RWPE2 (cell line): ENCODE measurements around the gene MCCD1.

Experiments
- ATAC-seq: fragments of 200-7000 bp; cut with Tn5 transposase; 3 replicates; pipeline ENCODE4 v1.9.1; 2021; ENCODE audit warnings: low read depth
- DNase-seq: peaks from one replicate; pipeline ENCODE4 v3.0.0-alpha.2; 2020; ENCODE audit warnings: low spot score
- H3K27ac ChIP-seq: fragments of 450-650 bp; 2 replicates; pipeline ENCODE4 v1.5.1; 2017; ENCODE audit warnings: mild to moderate bottlenecking; ENCODE audit not compliant: poor library complexity, severe bottlenecking
- H3K27me3 ChIP-seq: fragments of 250-450 bp; sonication (Bioruptor Pico); 2 replicates; pipeline ENCODE4 v1.5.1; 2021; ENCODE audit warnings: mild to moderate bottlenecking, moderate library complexity; ENCODE audit not compliant: insufficient read depth, poor library complexity, severe bottlenecking
- H3K36me3 ChIP-seq: fragments of 250-450 bp; sonication (Bioruptor Pico); 2 replicates; pipeline ENCODE4 v1.5.1; 2020; ENCODE audit warnings: low read depth, mild to moderate bottlenecking, moderate library complexity
- H3K4me1 ChIP-seq: fragments of 250-450 bp; sonication (Bioruptor Pico); 2 replicates; pipeline ENCODE4 v1.5.1; 2021; ENCODE audit warnings: mild to moderate bottlenecking, moderate library complexity; ENCODE audit not compliant: insufficient read depth, poor library complexity, severe bottlenecking
- H3K4me3 ChIP-seq: fragments of 250-450 bp; sonication (Bioruptor Pico); 2 replicates; pipeline ENCODE4 v1.5.1; 2021; ENCODE audit warnings: mild to moderate bottlenecking, moderate library complexity; ENCODE audit not compliant: severe bottlenecking
- H3K9me3 ChIP-seq: fragments of 250-450 bp; sonication (Bioruptor Pico); 2 replicates; pipeline ENCODE4 v1.5.1; 2021; ENCODE audit warnings: mild to moderate bottlenecking, moderate library complexity; ENCODE audit not compliant: severe bottlenecking
- TF ChIP-seq, protein P1 (sequence below): fragments of 450-650 bp; IDR thresholded peaks from one replicate; pipeline ENCODE4 v1.5.1; 2017; ENCODE audit warnings: mild to moderate bottlenecking, moderate library complexity; ENCODE audit not compliant: poor library complexity, severe bottlenecking

The MCCD1 gene

DNA sequence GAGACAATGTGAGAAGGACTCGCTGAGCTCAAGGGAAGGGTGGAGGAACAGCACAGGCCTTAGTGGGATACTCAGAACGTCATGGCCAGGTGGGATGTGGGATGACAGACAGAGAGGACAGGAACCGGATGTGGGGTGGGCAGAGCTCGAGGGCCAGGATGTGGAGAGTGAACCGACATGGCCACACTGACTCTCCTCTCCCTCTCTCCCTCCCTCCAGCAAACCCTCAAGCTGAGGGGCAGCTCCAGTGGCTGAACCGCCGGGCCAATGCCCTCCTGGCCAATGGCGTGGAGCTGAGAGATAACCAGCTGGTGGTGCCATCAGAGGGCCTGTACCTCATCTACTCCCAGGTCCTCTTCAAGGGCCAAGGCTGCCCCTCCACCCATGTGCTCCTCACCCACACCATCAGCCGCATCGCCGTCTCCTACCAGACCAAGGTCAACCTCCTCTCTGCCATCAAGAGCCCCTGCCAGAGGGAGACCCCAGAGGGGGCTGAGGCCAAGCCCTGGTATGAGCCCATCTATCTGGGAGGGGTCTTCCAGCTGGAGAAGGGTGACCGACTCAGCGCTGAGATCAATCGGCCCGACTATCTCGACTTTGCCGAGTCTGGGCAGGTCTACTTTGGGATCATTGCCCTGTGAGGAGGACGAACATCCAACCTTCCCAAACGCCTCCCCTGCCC lies 48.3 kb downstream of the MCCD1 start:
- DNase-seq = no peak
- no peak overlapping the region for H3K4me3 ChIP-seq
- no peaks in the 10 kb centered on the region for H3K9me3 ChIP-seq
- H3K36me3 ChIP-seq = no peaks in the 10 kb centered on the region
- no peak overlapping the region for H3K27ac ChIP-seq
- H3K27me3 ChIP-seq = no peaks in the 10 kb centered on the region
- no peak for ATAC-seq
- TF ChIP-seq, protein P1, sequence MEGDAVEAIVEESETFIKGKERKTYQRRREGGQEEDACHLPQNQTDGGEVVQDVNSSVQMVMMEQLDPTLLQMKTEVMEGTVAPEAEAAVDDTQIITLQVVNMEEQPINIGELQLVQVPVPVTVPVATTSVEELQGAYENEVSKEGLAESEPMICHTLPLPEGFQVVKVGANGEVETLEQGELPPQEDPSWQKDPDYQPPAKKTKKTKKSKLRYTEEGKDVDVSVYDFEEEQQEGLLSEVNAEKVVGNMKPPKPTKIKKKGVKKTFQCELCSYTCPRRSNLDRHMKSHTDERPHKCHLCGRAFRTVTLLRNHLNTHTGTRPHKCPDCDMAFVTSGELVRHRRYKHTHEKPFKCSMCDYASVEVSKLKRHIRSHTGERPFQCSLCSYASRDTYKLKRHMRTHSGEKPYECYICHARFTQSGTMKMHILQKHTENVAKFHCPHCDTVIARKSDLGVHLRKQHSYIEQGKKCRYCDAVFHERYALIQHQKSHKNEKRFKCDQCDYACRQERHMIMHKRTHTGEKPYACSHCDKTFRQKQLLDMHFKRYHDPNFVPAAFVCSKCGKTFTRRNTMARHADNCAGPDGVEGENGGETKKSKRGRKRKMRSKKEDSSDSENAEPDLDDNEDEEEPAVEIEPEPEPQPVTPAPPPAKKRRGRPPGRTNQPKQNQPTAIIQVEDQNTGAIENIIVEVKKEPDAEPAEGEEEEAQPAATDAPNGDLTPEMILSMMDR = no peak
- peaks cover 12% of the 10 kb centered on the region for H3K4me1 ChIP-seq

- ATAC-seq = no peak
- H3K27me3 ChIP-seq = no peaks in the 10 kb centered on the region
- H3K4me1 ChIP-seq = peaks cover 12% of the 10 kb centered on the region
- H3K9me3 ChIP-seq = no peaks in the 10 kb centered on the region
- TF ChIP-seq, protein P1 = no peak
- H3K27ac ChIP-seq = peak overlapping the region; percentile 41
- no peak overlapping the region for H3K4me3 ChIP-seq
- no peak for DNase-seq
- no peaks in the 10 kb centered on the region for H3K36me3 ChIP-seq
Measured at GRCh38 chr6:31577579-31577966, 48.8 kb downstream of the MCCD1 start.

GRCh38 chr6:31578184-31579118 lies 49.7 kb downstream of the MCCD1 start:
- peak; percentile 78 for ATAC-seq
- Histone ChIP-seq H3K4me1 (peaks cover 12% of the 10 kb centered on the region), H3K36me3 (no peaks in the 10 kb centered on the region), H3K4me3 (no peak overlapping the region), H3K27ac (peak overlapping the region; percentile 41), H3K27me3 (no peaks in the 10 kb centered on the region), H3K9me3 (no peaks in the 10 kb centered on the region)
- DNase-seq = peak; percentile 84
- TF ChIP-seq, protein P1 = no peak

DNA sequence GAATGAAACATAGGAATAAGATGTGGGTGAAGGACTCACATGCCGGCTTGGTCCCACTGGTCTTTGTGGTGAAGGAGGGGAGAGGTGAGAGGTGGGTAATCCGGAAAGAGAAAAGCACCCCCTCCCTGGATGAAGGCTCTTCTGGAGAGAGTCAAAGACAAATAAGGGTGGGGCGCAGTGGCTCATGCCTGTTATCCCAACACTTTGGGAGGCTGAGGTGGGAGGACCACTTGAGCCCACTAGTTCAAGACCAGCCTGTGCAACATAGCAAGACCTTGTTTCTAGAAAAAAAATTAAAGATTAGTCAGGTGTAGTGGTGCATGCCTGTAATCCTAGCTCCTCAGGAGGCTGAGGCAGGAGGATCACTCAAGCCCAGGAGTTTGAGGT lies 50.4 kb downstream of the MCCD1 start:
- Histone ChIP-seq H3K4me3 (no peak overlapping the region), H3K4me1 (peaks cover 12% of the 10 kb centered on the region), H3K27ac (peak overlapping the region; percentile 41), H3K27me3 (no peaks in the 10 kb centered on the region), H3K36me3 (no peaks in the 10 kb centered on the region), H3K9me3 (no peaks in the 10 kb centered on the region)
- DNase-seq (no peak), ATAC-seq (no peak)
- TF ChIP-seq, protein P1 = no peak
